HCT116 (cell line): ENCODE measurements around the gene DIS3L2.

Experiments used
- CTCF ChIP-seq, 3 experiments: fragments of 200-600 bp in 1 of 3; sonication (generic) in 1 of 3; IDR thresholded peaks in 2 of 3; conservative IDR thresholded peaks in 1 of 3; 2 replicates each; pipeline ENCODE4 v1.5.1; 2012 to 2017; ENCODE audit warnings: low read depth in 2 of 3, low read length in 2 of 3, antibody characterized with exemption in 1 of 3, borderline replicate concordance in 1 of 3, control low read depth in 1 of 3, mild to moderate bottlenecking in 1 of 3, mixed read lengths in 1 of 3, mixed run types in 1 of 3, moderate library complexity in 1 of 3; ENCODE audit not compliant: insufficient read depth in 1 of 3
- EZH2phosphoT487 ChIP-seq: fragments of 200-600 bp; IDR thresholded peaks from 2 replicates; pipeline ENCODE4 v1.6.1; 2018; ENCODE audit warnings: antibody characterized with exemption, borderline replicate concordance
- JUND ChIP-seq: IDR thresholded peaks from 2 replicates; pipeline ENCODE4 v1.6.1; 2012
- MAX ChIP-seq: IDR thresholded peaks from 2 replicates; pipeline ENCODE4 v1.6.1; 2012
- POLR2A ChIP-seq: IDR thresholded peaks from 2 replicates; pipeline ENCODE4 v1.7.0; 2011; ENCODE audit warnings: borderline replicate concordance; ENCODE audit not compliant: insufficient read depth, insufficient read length; ENCODE audit errors: extremely low read depth
- POLR2AphosphoS5 ChIP-seq: IDR thresholded peaks from 2 replicates; pipeline ENCODE4 v1.6.1; 2011; ENCODE audit warnings: mild to moderate bottlenecking, low read depth, low read length, moderate library complexity
- RAD21 ChIP-seq: IDR thresholded peaks from 2 replicates; pipeline ENCODE4 v1.6.1; 2012; ENCODE audit warnings: low read depth, mild to moderate bottlenecking
- REST ChIP-seq: IDR thresholded peaks from 2 replicates; pipeline ENCODE4 v1.6.1; 2012; ENCODE audit warnings: low read depth
- SIN3A ChIP-seq: IDR thresholded peaks from 2 replicates; pipeline ENCODE4 v1.6.1; 2012; ENCODE audit warnings: low read depth
- SP1 ChIP-seq: IDR thresholded peaks from 2 replicates; pipeline ENCODE4 v1.6.1; 2012; ENCODE audit warnings: low read depth

- TF ChIP-seq RAD21, result no peak
- no peak for TF ChIP-seq CTCF (IDR thresholded peaks at IDR 0.05 in 2 of 3, conservative IDR thresholded peaks at IDR 0.05 in 1 of 3; ENCODE audit: borderline replicate concordance in 1 of 3, insufficient read depth in 1 of 3, low read depth in 2 of 3, low read length in 2 of 3)
- no peak for TF ChIP-seq POLR2AphosphoS5
- TF ChIP-seq REST, result no peak
- no peak for TF ChIP-seq POLR2A
- TF ChIP-seq EZH2phosphoT487, result no peak
- TF ChIP-seq SIN3A, result no peak
- TF ChIP-seq SP1, result no peak
- no peak for TF ChIP-seq MAX
- TF ChIP-seq JUND, result no peak
These were observed 382.3 kb downstream of the DIS3L2 start for GRCh38 chr2:232343821-232344220.
